Large intestine (tissue), 3 donors: Measurements from ENCODE around the gene R3HDM2. TPM values are rescaled to one million over a fixed set of nuclear protein-coding genes. Genes with fewer than 3 reads are reported as not detected.
A peak's percentile ranks its signal among the peaks of the same experiment; 100 is the strongest.
"Not testable (repeated sequence)": the region's sequence is repeated elsewhere in the genome, so short reads cannot be mapped to it uniquely, and the experiment has no call there.

Source experiments
- DNase-seq, 2 donors: peaks; one replicate each; pipeline versions ENCODE4 v3.0.0 to v3.0.0-alpha.2; 2013
- H3K27ac ChIP-seq: one replicate; pipeline ENCODE4 v1.5.1; 2013; ENCODE audit warnings: low read length
- H3K27me3 ChIP-seq: 2 replicates; pipeline ENCODE4 v1.6.1; 2013; ENCODE audit warnings: low read length; ENCODE audit not compliant: control insufficient read depth, insufficient read depth
- H3K36me3 ChIP-seq: 2 replicates; pipeline ENCODE4 v1.6.1; 2013; ENCODE audit warnings: low read length; ENCODE audit not compliant: control insufficient read depth, insufficient read depth
- H3K4me1 ChIP-seq: one replicate; pipeline ENCODE4 v1.6.1; 2013; ENCODE audit warnings: low read length; ENCODE audit not compliant: control insufficient read depth, insufficient read depth
- H3K4me3 ChIP-seq: one replicate; pipeline ENCODE4 v1.5.1; 2013; ENCODE audit warnings: low read length
- H3K9me3 ChIP-seq: one replicate; pipeline ENCODE4 v1.6.1; 2013; ENCODE audit warnings: mild to moderate bottlenecking, low read depth, low read length, moderate library complexity; ENCODE audit not compliant: control insufficient read depth
- WGBS: methylation state at CpG from one replicate; pipeline ENCODE4 v1.1.5; 2013; ENCODE audit warnings: low lambda C conversion rate; ENCODE audit not compliant: insufficient coverage; 5-methylcytosine and 5-hydroxymethylcytosine counted together
- polyA plus RNA-seq: library from polyadenylated mRNA; unstranded; fragments of 120-200 nt; gene quantifications from one replicate; pipeline ENCODE4 v1.2.1, GENCODE V29; 2013

The R3HDM2 gene
- polyA plus RNA-seq, 1 donor = 64.2 TPM

DNA sequence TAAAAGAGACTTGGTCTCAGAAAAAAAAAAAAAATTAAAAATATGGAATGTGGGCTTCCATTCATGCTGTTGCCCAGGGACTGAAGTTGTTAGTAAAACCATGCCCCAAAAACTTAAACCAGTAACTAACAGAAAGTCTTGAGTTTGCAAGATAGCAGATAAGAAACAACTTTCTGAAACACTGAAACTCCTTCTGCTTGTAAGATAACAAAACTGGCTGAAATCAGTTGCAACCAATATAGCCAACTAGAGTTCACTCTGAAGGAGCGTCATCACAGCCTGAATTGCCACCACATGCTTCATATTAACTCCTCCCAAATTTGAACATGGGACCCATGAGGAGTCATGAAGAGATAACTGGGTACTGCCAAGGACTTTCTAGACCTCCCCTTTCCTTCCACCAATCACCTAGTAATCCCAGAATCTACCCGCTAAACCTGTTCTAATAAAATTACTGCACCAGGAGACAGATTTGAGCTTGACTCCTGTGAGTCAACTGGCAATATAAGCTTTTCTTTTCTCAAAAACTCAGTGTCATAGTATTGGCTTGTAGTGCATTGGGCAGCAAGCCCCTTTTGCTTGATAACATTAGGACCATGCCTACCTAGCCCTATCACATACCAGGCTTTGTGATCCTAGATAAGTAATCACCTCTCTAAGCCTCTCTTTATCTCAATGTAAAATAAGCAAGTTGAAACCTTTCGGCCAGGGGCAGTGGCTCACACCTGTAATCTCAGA, 53.6 kb downstream of the R3HDM2 start:
- no peaks in the 10 kb centered on the region for H3K4me1 ChIP-seq
- WGBS = no CpG with 5 or more reads among the region's 3 CpGs

DNA sequence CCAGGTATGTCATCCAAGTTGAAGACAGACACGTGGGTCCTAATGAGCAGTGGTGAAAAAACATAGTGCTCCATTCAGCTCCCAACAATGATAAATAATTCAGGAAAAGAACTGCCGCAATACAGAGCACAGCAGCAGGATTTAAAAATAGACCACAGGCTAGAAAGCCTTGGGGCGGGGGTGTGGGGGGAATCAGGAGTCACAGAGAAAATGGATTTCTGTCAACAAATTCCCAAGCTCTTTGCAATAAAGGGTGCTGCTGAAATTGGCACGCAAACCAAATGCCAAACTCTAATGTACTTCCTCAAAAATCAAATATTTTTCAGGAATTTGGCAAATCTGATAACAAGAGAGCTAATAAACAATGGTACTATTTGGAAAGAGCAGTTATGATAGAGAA, 58.6 kb downstream of the R3HDM2 start:
- H3K4me3 ChIP-seq = no peak overlapping the region
- WGBS = 60% methylated on average over 1 of the region's 4 CpGs
- no peak for DNase-seq
- H3K9me3 ChIP-seq = no peaks in the 10 kb centered on the region
- peaks cover 16% of the 10 kb centered on the region for H3K4me1 ChIP-seq
- no peak overlapping the region for H3K27ac ChIP-seq
- peaks cover 2% of the 10 kb centered on the region for H3K36me3 ChIP-seq
- H3K27me3 ChIP-seq = no peaks in the 10 kb centered on the region

More for the DNA sequence above, 53.6 kb downstream of the R3HDM2 start:
- no peaks in the 10 kb centered on the region for H3K9me3 ChIP-seq
- no peaks in the 10 kb centered on the region for H3K27me3 ChIP-seq
- DNase-seq = peak; percentile 70 to 79
- H3K4me3 ChIP-seq = no peak overlapping the region
- H3K36me3 ChIP-seq = peaks cover 4% of the 10 kb centered on the region
- peak overlapping the region; percentile 78 for H3K27ac ChIP-seq

DNA sequence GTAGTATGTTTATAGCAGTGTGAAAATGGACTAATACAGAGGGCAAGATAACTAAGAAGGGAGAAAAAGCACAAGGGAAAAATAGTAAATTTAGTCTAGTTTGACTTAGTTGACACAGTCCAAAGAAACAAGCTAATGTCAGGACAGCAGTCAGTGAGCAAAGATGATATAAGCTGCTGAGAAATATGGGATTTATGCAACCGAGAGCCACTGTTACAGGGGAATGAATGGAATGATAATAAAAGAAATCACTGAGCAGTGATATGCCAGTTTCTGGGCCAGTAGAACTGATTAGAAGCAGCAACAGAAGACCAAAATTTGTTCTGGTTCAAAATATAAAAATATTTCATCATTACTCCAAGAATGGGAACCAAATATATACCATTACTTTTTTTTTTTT, 60.1 kb downstream of the R3HDM2 start:
- no peak overlapping the region for H3K27ac ChIP-seq
- H3K27me3 ChIP-seq = no peaks in the 10 kb centered on the region
- DNase-seq = no peak
- no CpG with 5 or more reads among the region's 1 CpG for WGBS
- peaks cover 2% of the 10 kb centered on the region for H3K36me3 ChIP-seq
- peaks cover 12% of the 10 kb centered on the region for H3K9me3 ChIP-seq
- H3K4me3 ChIP-seq = no peak overlapping the region
- H3K4me1 ChIP-seq = peaks cover 21% of the 10 kb centered on the region

DNA sequence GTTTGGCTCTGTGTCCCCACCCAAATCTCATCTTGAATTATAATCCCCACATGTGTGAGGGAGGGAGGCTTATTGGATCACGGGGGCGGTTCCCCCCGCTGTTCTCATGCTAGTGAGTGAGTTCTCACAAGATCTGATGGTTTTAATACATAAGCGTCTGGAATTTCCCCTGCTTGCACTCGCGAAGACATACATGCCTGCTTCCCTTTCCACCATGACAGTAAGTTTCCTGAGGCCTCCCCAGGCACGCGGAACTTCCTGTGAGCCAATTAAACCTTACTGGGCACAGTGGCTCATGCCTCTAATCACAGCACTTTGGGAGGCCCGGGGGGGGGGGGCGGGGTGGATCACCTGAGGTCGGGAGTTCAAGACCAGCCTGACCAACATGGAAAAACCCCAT, 60.8 kb downstream of the R3HDM2 start:
- no peak overlapping the region for H3K4me3 ChIP-seq
- H3K4me1 ChIP-seq = peaks cover 21% of the 10 kb centered on the region
- no peaks in the 10 kb centered on the region for H3K27me3 ChIP-seq
- H3K36me3 ChIP-seq = peaks cover 2% of the 10 kb centered on the region
- peak overlapping the region; percentile 92 for H3K27ac ChIP-seq
- no peak for DNase-seq
- H3K9me3 ChIP-seq = peaks cover 12% of the 10 kb centered on the region
- WGBS = no CpG with 5 or more reads among the region's 11 CpGs

DNA sequence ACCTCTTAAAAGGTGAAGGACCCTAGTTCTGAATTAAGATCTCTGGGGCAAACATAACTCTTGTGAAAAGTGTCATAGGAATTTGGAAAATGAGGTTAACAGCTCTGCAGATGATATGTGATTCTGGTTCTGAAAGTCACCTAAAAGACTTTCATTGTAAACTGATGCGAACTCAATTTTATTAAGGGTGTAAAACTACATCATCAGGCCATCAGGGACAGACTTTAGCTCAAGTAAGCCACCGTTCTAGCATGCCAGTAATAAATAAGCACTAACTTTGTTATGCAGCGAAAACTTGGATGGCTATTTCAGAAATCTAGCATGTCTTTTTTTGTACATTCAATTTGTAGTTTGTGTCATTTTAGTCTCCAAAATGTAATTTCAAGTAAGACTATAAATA, 61.6 kb downstream of the R3HDM2 start:
- Histone ChIP-seq H3K4me1 (peaks cover 21% of the 10 kb centered on the region), H3K9me3 (peaks cover 12% of the 10 kb centered on the region), H3K27me3 (no peaks in the 10 kb centered on the region), H3K36me3 (peaks cover 2% of the 10 kb centered on the region), H3K4me3 (no peak overlapping the region), H3K27ac (peak overlapping the region; percentile 92)
- 50% methylated on average over 2 of the region's 3 CpGs for WGBS
- peak in 1 of 2 donors; percentile 30 for DNase-seq

DNA sequence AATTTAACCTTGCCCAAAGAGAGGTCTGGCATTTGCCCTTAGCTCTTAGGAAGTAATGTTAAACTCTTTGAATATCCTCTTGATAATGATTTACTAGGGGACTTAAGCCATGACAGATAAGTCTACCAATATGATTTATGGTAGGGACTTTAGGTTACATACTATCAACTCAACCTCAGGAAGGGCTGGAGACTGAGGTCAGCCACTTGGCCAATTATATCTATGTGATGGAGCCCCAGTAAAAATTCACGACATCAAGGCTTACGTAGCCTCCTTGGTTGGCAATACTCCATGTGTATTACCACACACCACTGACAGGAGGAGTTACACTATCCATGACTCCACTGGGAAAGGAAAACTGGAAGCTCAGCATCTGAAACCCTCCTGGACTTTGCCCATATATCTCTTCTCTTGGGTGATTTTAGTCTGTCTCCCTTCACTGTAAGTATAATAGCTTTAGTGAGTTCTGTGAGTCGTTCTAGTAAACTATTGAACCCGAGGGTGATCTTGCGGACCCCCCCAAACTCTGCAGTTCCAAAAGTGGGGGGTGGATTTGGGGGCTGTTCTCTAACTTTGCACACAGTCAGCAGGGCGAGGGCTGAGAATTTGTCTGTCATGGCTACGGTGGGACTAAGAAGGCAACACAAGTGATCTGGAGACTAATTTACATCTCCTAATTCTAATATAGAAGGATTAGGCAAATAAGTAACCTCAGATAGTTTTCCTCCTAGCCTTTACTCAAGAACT, 62.3 kb downstream of the R3HDM2 start:
- Histone ChIP-seq H3K36me3 (peaks cover 2% of the 10 kb centered on the region), H3K27ac (peak overlapping the region; percentile 92), H3K4me3 (no peak overlapping the region), H3K27me3 (no peaks in the 10 kb centered on the region), H3K4me1 (peaks cover 21% of the 10 kb centered on the region), H3K9me3 (peaks cover 12% of the 10 kb centered on the region)
- peak; percentile 95 to 99 for DNase-seq
- WGBS = no CpG with 5 or more reads among the region's 7 CpGs

DNA sequence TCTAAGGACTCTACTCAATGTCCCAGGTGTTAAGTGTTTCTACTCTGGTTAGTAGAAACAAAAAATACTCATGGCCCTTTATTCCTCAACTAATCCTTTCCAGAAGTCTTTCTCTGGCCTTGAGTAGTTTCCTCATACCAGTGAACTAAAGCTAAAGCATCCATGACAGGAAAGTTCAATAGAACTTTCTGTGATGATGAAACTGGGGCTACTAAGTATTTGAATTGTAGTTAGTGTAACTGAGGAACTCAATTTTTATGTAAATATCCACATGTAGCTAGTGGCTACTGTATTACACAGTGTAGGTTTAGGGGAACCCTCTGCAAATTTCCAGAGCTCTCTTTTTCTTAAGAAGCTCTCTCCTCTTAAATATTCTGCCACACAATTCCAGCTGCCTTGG, 63.7 kb downstream of the R3HDM2 start:
- Histone ChIP-seq H3K27me3 (no peaks in the 10 kb centered on the region), H3K27ac (peak overlapping the region; percentile 92), H3K4me1 (peaks cover 21% of the 10 kb centered on the region), H3K9me3 (peaks cover 12% of the 10 kb centered on the region), H3K4me3 (no peak overlapping the region), H3K36me3 (no peaks in the 10 kb centered on the region)
- DNase-seq = peak in 1 of 2 donors; percentile 32

DNA sequence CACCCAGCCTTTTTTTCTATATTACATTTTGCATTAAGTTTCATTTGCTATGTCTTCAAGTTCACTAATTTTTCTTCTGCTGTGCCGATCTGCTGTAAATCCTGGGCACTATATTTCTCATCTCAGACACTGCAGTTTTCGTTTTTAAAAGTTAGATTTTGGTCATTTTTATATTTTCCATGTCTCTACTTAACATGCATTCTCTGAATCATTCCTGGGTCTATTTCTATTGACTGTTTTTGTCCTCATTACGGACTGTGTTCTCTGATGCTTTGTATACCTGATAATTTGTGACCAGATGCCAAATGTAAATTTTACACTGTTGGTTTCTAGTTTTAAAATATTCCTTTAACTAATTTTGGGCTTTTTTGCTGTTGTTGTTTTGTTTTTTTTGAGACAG, 64.5 kb downstream of the R3HDM2 start:
- Histone ChIP-seq H3K27ac (no peak overlapping the region), H3K4me3 (no peak overlapping the region), H3K4me1 (peaks cover 21% of the 10 kb centered on the region), H3K9me3 (peaks cover 12% of the 10 kb centered on the region), H3K36me3 (no peaks in the 10 kb centered on the region), H3K27me3 (no peaks in the 10 kb centered on the region)
- no peak for DNase-seq
- WGBS = 100% methylated on average over 2 of the region's 3 CpGs

DNA sequence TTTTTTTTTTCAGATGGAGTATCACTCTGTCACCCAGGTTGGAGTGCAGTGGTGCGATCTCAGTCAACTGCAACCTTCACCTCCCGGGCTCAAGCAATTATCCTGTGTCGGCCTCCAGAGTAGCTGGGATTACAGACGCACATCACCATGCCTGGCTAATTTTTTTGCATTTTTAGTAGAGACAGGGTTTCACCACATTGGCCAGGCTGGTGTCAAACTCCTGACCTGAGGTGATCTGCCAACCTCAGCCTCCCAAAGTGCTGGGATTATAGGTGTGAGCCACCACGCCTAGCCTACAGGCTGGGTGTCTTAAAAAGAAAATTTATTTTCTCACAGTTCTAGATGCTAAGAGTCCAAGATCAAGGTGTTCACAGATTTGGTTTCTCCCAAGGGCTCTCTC, 66.7 kb downstream of the R3HDM2 start:
- H3K36me3 ChIP-seq, H3K27ac ChIP-seq, H3K4me3 ChIP-seq, DNase-seq, H3K27me3 ChIP-seq: not testable (repeated sequence)
- Histone ChIP-seq H3K9me3 (peaks cover 12% of the 10 kb centered on the region), H3K4me1 (peaks cover 15% of the 10 kb centered on the region)
- WGBS = no CpG with 5 or more reads among the region's 5 CpGs

DNA sequence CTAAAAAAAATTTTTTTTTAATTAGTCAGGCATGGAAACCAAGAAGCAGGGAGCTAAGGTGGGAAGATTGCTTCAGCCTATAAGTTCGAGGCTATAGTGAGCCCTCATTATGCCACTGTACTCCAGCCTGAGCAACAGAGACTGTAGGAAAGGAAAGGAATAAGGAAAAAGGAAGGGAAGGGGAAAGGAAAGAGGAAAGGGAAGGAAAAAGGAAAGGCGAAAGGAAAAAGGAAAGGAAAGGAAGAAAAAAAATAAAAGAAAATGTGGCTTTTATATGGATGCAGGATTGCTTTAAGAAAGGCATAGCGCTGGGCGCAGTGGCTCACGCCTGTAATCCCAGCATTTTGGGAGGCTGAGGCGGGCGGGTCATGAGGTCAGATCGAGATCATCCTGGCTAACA, 70.4 kb downstream of the R3HDM2 start:
- Histone ChIP-seq H3K27me3 (no peaks in the 10 kb centered on the region), H3K4me1 (no peaks in the 10 kb centered on the region), H3K27ac (no peak overlapping the region), H3K36me3 (peaks cover 2% of the 10 kb centered on the region), H3K4me3 (no peak overlapping the region), H3K9me3 (no peaks in the 10 kb centered on the region)
- 98% methylated on average over 4 of the region's 8 CpGs for WGBS
- DNase-seq = no peak
